Measurements from ENCODE around the gene RAPGEF1.
"Not testable (repeated sequence)": the region's sequence is repeated elsewhere in the genome, so short reads cannot be mapped to it uniquely, and the experiment has no call there.

RAPGEF1 gene

DNA sequence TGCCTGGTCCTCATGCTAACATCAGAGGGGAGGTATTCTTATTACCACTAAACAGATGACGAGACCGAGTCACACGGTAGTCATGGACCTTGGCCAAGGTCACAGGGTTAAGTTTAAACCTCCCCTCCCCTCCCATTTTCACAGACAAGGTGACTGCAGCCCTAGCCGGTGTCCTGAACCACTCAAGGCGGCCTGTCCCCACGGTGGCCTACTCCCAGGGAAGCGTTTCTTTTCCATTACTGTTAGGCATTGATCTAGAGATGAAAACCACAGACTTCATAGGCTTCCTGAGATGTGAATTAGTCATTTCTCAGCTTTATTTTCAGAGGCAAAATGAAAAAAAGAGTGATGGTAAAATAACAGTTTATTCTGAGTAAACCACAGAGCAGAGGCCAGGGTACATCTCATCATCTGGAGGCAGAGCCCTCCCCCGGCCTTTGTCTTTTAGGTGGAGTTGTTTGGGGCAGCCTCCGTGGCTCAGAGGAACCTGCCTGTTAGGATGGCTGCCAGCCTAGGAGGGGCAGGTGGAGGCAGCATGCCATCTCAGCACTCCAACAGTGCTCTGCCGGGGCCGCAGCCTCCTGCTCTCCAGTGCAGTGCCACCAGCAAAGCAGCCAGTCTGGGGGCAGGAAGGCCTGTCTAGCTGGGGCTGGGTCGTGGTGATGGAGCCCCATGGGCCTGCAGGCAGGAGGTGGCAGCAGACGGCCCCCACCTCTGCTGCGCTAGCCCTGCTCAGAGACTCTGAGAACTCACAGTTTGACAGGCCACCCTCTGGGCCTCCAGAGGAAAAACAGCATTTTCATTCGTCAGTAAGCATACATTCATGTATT lies 71.2 kb downstream of the RAPGEF1 start:
- DNase-seq (ENCODE audit: low spot score) = no peak

DNA sequence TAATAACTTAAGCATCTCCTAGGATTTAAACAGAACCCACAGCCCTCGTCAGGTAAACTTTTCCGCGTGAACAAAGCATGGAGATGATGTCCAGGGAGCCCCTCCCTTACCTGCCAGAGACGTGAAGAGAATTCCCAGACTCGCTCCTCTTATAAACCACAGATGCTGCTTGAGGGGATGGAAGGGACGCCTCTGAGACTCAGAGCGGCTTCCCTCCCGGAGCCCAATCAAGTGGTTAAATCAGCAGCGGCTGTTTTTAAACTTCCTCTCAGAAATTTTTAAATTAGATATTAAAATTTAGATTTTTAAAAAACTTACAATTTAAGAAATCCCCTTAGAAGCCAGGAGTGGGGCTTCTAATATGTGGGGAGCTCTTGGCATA lies 71.8 kb downstream of the RAPGEF1 start:
- no peak for DNase-seq (ENCODE audit: low spot score)

DNA sequence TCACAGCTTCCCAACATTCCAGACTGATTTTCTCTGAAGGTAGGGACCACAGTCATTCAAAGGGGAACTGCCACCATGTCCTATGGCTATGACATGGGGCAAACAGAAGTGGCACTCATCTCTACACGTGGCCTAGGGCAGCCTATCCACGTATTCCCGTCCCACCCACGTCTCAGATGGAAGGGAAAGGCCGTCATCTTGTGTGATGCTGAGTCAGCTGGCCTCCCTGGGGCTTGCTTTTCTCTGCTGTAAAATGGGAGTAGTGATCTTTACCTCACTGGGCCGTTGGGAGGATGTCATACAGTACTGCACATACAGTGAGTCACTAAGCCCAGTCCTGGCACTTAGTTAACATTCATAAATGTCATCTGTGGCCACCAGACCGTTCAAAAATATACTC lies 72.3 kb downstream of the RAPGEF1 start:
- DNase-seq (ENCODE audit: low spot score) = no peak

DNA sequence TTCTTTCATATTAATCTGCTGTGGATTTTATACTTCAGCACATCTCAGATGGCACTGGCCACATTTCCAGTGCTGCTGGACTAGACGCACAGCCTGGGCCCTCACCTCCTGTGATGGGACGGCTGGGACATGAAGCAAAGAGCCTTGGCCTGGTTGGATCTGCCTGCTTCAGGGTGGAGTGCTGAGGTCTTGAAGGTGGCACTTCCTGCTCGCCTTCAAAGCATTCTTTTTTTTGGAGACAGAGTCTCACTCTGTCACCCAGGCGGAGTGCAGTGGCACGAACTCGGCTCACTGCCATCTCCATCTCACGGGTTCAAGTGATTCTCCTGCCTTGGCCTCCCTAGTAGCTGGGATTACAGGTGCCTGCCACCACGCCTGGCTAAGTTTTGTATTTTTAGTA lies 73.1 kb downstream of the RAPGEF1 start:
- DNase-seq (ENCODE audit: low spot score) = no peak

DNA sequence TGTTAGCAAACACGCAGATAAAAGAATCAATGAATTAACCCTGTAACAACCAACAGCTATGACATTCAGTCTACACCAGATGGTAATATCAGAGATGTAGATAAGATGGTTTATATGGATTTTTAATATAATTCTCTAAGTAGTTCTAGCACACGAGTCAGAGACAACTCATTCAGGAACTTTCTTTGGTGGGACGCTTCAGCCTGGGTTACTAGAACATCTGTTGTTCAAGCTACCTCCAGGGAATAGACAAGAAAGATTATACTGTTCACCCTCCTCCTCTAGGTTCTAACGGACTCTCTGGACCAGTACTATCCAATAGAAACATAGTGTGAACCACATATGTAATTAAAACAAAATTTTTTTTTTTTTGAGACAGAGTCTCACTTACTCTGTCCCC lies 73.8 kb downstream of the RAPGEF1 start:
- no peak for DNase-seq (ENCODE audit: low spot score)

DNA sequence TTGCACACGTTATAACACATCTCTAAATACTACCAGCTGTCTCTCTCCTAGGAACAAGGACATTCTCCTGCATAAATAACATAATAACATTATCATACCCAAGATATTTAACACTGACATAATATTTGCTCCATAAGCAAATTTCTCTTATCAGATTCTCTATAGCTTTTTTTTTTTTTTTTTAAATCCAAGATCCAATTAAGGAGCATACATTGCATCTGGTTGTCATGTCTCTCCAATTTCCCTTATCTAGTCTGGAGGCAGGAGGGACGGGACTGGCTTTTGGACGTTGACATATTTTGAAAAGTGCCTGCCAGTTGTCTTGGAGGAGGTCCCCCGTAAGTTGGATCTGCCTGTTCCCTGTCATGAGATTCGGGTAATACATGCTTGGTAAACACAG lies 76.6 kb downstream of the RAPGEF1 start:
- DNase-seq (ENCODE audit: low spot score) = no peak

DNA sequence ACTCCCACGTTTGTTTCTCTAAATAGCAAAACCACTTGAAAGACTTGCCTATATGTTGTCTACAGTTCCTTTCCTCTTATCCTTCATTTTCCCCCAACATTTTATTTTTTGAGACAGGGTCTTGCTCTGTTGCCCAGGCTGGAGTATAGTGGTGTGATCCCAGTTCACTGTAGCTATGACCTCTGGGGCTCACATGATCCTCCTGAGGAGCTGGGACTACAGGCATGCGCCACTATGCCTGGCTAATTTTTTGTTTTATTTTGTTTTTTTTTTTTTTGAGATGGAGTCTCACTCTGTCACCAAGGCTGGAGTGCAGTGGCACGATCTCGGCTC lies 77.6 kb downstream of the RAPGEF1 start:
- DNase-seq (ENCODE audit: low spot score) = not testable (repeated sequence)

DNA sequence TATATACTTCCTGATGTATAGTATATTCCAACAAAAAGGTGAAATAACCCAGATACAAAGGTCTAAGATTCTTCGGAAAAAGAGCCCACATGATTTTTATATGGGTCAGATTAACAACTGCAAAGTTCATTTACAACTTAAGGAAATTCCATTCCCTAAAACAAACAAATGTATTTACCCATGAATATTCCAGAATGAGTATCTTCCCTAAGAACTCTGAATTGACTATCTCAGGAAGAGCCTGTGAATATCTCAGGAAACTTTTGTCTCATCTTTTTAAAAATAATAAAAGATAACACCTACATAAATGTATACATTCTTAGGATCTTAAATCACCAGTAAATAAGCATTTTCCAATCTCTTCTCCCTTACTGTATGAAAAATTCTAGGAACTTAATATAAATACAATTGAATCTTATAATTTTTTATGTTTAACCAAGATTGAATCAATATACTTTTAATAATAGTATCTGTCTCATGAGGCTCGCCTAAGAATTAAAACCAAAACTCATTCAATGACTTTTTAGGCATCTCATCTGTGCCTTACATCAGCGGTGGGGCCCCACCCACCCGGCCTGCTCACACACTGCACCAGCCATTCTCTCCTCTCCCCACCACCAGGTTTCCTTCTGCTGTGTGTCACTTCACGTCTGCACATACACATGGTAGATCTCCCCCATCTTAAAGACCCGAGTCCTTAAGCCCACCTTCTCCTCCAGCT lies 78.1 kb downstream of the RAPGEF1 start:
- no peak for DNase-seq (ENCODE audit: low spot score)

DNA sequence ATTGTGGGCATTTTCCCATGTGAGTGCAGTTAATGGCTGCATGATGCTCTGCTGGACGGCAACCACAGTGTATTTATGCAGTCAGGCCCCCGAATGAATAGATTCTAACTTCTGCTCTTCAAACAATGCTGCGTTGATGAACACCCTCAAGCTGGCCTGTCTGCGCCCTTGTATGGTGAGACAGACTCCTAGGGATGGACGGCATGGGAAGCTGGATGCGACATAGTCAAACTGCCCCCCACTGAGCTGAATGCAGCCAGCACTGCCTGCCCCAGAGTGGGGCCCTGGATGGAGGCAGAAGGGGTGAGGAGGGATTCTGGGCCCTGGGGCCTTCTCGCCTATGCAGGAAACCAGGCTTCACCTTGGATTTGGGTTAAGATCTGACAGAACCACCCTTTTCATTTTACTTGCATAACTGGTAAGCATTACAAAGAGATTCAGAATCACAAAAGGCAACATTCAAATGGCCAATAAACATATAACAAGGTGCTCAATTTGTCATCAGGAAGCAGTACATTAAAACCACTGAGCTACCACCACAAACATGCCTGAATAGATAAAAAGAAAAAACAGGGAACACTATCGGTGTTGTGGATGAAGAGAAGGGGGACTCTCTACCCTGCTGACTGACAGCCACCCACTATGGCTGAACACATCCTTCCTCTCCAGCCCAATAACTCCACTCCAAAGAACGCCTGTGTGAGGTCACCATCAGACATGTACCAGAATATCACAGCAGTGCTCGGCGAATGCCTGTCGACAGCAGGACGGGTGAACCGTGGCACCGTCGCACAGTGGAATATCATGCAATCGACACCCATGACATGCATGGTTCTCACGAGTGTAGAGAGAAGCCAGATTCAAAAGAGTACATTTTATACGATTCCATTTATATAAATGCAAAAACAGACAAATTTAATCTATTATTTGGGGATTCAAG lies 79.1 kb downstream of the RAPGEF1 start:
- no peak for DNase-seq (ENCODE audit: low spot score)

DNA sequence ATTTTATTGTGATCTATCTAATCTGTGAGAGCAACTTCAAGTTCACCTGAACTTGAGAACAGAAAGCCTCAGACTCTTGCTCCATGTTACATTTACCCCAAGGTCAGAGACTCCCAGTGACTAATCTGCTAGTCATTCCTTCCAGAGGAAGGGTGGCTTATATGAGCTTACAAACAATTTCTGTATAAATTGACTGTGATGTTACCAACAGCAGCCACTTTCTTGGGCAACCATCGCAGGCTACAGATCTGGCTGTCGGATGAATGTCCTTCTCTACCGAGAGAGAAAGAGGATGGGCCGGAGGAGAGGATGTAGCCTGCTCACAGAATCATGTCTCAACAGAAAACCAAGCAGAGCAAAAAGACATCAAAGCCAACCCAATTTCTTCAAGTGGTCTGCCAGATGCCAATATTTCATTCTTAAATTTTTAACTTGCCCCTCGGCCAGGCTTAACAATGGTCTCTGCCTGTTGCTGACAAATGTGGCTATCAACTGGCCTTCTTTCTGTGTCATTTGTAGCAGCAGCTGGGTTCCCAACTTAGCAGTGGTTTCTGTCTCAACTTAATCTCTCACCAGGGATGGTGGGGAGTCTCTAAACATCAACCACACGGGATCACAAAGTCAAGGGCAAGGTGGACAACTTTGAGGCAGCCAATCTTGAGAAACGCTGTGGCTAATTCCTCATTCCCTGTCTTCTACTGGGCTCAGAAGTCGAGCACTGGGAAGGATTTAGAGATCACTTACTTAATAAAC lies 81.3 kb downstream of the RAPGEF1 start:
- DNase-seq (ENCODE audit: low spot score) = no peak

DNA sequence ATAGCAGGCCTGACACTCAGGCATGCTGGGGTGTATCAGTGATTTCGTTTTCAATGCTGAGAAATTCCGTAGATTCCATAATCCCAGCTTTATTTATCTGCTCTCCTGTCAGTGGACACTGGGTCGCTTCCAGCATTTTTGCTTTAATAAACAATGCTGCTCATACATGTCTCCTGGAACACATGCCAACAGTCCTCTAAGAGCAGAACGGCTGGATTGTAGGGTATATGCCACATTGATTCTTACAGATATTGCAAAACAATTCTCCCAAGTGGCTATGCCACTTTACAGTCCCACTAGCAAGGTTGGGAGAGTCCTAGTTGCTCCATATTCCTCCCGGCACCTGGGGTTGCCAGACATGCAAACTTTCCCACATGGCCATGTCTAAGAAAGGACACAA lies 81.9 kb downstream of the RAPGEF1 start:
- no peak for DNase-seq (ENCODE audit: low spot score)

DNA sequence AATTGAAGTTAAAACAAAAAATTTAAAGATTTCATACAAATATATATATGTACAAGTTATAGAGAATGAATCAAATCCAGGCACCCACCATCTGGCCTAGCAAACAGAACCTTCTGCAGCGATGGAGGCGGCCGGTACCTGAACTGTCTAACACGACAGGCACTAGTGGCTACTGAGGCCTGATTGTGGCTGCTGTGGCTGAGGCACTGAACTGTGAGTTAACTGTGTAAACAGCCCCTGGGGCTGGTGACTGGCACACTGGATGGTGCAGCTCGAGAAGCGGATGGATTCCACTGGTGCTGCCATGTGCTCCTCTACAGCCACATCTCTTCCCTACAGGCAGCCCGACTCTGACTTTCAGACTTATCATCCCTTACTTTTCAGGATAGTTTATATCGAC lies 82.4 kb downstream of the RAPGEF1 start:
- DNase-seq (ENCODE audit: low spot score) = no peak

DNA sequence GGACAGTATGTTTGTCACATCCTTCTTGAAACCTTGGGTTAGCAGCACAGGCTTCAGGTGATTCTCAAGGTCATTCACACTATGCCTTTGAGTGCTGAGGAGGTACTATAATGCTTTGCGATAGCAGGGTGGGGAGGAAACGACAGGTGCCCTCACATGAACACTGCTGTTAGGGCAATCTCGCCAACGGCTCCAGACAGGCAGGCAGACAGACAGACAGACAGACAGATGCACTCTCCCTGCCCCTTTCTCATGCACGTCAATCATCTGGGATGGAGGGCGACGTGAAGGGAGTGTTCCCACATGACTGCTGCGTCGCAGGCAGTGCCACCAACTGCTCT lies 82.9 kb downstream of the RAPGEF1 start:
- DNase-seq (ENCODE audit: low spot score) = no peak

DNA sequence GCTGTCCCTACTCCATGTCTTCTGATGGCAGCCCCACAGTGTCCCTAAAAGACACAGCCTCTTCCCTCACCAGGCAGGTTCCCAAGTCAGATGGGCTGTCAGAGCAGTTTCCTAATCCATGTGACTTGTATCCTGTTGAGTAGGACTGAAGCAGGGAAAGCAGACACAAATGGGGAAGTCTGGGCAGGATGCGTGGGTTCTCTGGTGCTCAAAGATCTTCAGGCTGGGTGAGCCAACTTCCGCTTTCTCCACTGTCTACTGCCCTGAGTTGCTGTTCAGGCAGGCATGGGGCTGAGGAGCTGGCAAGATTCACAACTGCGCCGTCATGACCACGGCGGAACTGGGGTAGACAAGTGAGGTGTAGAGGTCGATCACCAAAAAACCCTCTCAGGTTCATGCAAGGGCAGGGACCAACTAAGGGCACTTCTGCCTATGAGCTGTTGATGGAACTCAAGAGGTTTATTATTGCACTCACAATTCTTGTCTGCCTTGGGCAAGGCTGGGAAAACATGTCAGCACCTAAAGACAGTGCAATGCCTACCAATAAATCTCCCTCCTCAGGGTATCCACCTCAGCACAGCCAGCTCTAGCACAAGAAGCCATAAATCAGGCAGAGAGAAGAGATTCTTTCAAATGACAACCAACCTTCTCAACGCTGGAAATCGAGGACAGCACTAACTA lies 83.4 kb downstream of the RAPGEF1 start:
- no peak for DNase-seq (ENCODE audit: low spot score)

DNA sequence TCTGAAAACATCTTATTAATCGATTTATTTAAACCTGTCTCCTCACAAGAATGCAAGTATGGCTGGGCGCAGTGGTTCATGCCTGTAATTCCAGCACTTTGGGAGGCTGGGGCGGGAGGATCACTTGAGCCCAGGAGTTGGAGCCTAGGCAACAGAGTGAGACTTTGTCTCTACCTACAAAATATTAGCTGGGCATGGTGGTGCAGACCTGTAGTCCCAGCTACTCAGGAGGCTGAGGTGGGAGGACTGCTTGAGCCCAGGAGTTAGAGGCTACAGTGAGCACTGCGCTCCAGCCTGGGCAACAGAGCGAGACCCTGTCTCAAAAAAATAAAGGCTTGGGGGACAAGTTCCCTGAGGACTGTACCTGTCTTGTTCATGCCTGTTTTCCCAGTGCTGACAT lies 85.5 kb downstream of the RAPGEF1 start:
- not testable (repeated sequence) for DNase-seq (ENCODE audit: low spot score)

DNA sequence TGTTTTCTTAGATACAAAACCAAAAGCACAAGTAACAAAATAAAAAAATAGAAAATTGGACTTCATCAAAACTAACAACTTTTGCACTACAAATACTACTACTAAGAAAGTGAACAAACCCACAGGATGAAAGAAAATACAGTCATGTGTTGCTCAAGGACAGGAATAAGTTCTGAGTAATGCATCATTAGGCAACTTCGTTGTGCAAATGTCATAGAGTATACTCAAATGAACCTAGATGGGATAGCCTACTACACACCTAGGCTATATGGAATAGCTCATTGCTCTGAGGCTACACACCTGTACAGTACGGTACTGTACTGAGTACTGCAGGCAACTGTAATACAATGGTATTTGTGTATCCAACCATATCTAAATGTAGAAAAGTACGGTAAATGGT lies 88.3 kb downstream of the RAPGEF1 start:
- DNase-seq (ENCODE audit: low spot score) = no peak

DNA sequence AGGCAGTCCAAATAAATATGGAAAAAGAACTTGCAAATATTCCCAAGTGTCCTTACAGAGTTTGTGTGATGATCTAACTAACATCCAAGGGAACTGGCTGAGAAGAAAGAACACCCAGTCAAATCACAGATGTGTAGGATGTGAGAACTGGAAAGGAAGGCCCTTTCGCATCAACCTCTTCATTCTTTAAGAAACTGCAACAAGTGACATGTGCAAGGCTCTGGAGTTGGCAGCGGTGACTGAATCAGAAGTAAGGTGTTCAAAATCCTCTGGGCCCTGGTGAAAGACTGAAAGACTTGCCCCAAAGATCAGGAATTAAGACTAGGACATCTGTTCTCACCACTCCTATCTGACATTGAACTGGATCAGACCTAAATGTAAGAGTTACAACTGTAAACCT lies 88.7 kb downstream of the RAPGEF1 start:
- DNase-seq (ENCODE audit: low spot score) = no peak

DNA sequence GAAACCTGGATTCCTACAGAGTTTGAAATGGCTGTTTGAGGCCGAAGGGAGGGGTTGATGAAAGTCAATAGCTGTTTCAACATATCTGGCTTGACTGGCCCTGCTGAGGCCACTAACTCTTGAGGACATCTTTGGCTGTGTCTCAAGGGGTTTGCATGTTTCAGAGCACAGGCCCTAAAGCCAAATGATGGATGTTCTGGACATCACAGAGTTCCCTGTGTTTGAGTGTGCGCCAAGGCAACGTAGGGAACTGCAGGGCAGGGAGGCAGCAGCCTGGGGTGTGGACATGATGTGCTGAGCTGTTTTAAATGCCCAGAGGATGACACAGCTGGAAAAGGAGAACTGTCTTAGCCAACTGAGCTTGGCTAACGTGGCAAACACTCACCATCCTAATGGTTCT lies 89.6 kb downstream of the RAPGEF1 start:
- DNase-seq (ENCODE audit: low spot score) = no peak

DNA sequence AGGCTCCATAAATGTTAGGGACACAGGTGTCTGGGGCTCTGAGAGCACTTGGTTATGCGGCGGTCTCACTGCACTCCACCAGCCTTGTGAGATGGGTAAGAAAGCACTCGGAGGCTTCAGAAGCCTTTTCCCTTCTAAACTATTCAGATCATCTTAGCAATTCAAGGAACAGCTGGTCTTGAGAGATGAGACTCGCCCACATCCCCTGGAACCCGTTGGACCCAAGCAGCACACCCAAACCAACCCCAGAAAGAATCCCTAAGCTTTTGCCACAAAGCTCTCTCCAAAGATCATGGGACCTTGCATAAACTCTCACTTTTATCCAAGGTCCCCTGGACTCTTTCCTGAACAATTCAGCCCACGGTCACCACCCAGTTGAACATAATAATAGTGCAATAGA lies 90.2 kb downstream of the RAPGEF1 start:
- no peak for DNase-seq (ENCODE audit: low spot score)

DNA sequence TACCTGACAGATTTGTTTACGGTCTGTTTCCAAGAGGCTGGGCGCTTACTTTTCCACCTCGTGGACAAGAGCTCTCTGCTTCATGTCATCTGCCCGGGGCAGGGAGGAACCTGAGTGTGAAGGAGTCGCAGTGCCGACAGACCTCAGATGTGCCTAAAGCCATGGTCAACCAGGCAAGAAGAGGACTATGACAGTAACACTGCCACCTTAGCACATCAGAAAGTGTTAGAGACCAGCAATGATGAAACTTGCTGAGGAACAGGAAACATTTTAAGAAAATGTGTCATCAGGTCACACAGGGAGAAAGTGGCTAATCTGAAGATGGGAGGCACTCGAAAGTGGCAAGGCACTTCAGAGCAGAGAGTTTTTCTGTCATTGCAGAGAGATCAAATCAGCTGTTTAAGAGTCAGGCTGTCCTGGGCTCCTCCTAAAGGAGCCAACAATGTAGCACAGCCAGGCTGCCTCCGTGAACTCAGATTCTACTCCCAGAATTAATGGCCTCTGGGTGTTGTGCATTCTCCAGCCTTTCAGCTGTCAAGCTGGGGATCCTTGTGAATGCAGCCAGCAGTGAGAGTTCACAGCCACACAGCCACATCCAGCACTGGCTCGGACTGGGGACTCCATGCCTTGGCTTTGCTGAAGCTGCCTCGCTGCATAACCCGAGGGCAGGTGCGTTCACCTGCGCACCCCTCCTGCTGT lies 94.6 kb downstream of the RAPGEF1 start:
- no peak for DNase-seq (ENCODE audit: low spot score)

DNA sequence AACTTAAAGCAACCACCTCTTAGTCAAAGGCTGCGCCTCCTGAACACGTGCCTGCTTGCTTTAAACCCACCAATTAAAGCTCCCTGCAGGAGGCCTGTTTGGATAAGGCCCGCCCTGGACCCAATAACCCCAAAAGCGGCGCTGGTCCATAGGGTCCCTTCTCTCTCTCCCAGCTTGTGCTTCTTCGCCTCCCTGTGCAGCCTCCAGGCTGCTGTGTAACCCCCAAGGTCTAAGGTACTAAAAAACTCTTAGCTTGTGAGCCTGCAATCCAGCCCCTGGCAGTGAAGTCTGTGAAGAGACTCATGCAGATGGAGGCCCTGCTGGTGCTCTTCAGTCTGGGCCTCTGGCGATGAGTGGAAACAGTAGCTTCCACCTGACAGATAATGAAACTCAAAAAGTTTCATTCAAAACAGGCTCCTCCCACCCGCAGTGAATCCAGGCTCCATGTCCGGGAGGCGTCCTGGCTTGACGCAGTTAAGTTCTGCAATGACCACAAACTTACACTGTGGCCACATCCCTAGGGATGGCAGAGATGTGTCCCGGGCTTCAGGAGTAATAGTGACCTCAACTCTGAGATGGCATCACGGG lies 97.3 kb downstream of the RAPGEF1 start:
- DNase-seq (ENCODE audit: low spot score) = no peak
